HepG2 (cell line): ENCODE results near the gene CLMP. TPM values are rescaled to one million over a fixed set of nuclear protein-coding genes. Genes with fewer than 3 reads are reported as not detected.

ENCODE experiments used
- ATAC-seq: fragments of 200-7000 bp; cut with Tn5 transposase; 3 replicates; pipeline ENCODE4 v1.9.1; 2020; ENCODE audit warnings: mild to moderate bottlenecking, moderate library complexity
- BruUV-seq: library from RNA; stranded (reverse); fragments of 400-500 nt; replicated peaks from 2 replicates; lab custom pipeline; 2021; lab: Mats Ljungman, UMichigan
- CTCF ChIA-PET: fragments of 300-600 bp; formaldehyde crosslinking; extraction: SDS; loops from one replicate; lab custom pipeline; 2021; ENCODE audit warnings: low total read pairs, inconsistent platforms, low intra/inter-chr PET ratio; lab: Yijun Ruan, JAX
- POLR2A ChIA-PET: fragments of 350-600 bp; sonication (Branson Sonifier 250); formaldehyde crosslinking; loops from one replicate; lab custom pipeline; 2020; ENCODE audit warnings: antibody characterized with exemption, inconsistent platforms; lab: Yijun Ruan, JAX
- DNase-seq: peaks from one replicate; pipeline ENCODE4 v3.0.0-alpha.2; 2015; ENCODE audit warnings: low spot score
- FAIRE-seq: peaks from 3 replicates; lab custom pipeline; 2011; peaks lifted over from hg19 to GRCh38; lab: Jason Lieb, UNC
- H2AFZ ChIP-seq: one replicate; pipeline ENCODE4 v1.6.1; 2011; ENCODE audit warnings: low read length, inconsistent platforms
- H3K27ac ChIP-seq: fragments of 300-600 bp; 3 replicates; pipeline ENCODE4 v1.8.0; 2011; ENCODE audit warnings: mixed run types, mild to moderate bottlenecking, mixed read lengths, low read length, inconsistent platforms; ENCODE audit not compliant: insufficient read depth; ENCODE audit errors: extremely low read length
- H3K27me3 ChIP-seq, 2 experiments: fragments of 200-600 bp in 1 of 2; 2 replicates in 1 of 2; 3 replicates in 1 of 2; pipeline versions ENCODE4 v1.6.0 to v1.8.0; 2011; ENCODE audit warnings: low read length in 2 of 2, mild to moderate bottlenecking in 2 of 2, moderate library complexity in 2 of 2, inconsistent platforms in 1 of 2; ENCODE audit not compliant: insufficient read depth in 2 of 2, control insufficient read depth in 1 of 2
- H3K36me3 ChIP-seq, 2 experiments: fragments of 200-600 bp in 1 of 2; replicated peaks in 1 of 2; 2 replicates in 1 of 2; 3 replicates in 1 of 2; pipeline versions ENCODE4 v1.5.1 to v1.8.0; 2011; ENCODE audit warnings: low read length in 2 of 2, inconsistent platforms in 1 of 2; ENCODE audit not compliant: insufficient read depth in 2 of 2, control insufficient read depth in 1 of 2
- H3K4me1 ChIP-seq: 2 replicates; pipeline ENCODE4 v1.5.1; 2012; ENCODE audit warnings: low read length, inconsistent platforms; ENCODE audit not compliant: insufficient read depth
- H3K4me2 ChIP-seq: 2 replicates; pipeline ENCODE4 v1.6.0; 2011; ENCODE audit warnings: low read depth, low read length, inconsistent platforms
- H3K4me3 ChIP-seq, 3 experiments: fragments of 200-600 bp in 1 of 3; sonication (generic), shearing (Covaris generic) in 1 of 3; replicated peaks in 1 of 3; 2 replicates each; pipeline ENCODE4 v1.5.1; 2011 to 2016; ENCODE audit warnings: low read length in 3 of 3, inconsistent platforms in 2 of 3, low read depth in 2 of 3, mild to moderate bottlenecking in 2 of 3, control low read depth in 1 of 3, mixed read lengths in 1 of 3; ENCODE audit not compliant: insufficient read depth in 1 of 3
- H3K79me2 ChIP-seq: one replicate; pipeline ENCODE4 v1.6.1; 2011; ENCODE audit warnings: low read length, inconsistent platforms; ENCODE audit not compliant: insufficient read depth
- H3K9ac ChIP-seq: 2 replicates; pipeline ENCODE4 v1.6.0; 2011; ENCODE audit warnings: mild to moderate bottlenecking, low read depth, low read length, inconsistent platforms; ENCODE audit not compliant: insufficient read depth
- H3K9me3 ChIP-seq: 2 replicates; pipeline ENCODE4 v1.5.1; 2012; ENCODE audit warnings: mild to moderate bottlenecking, low read length
- H4K20me1 ChIP-seq: 2 replicates; pipeline ENCODE4 v1.6.0; 2011; ENCODE audit warnings: inconsistent platforms, mild to moderate bottlenecking, low read length, moderate library complexity; ENCODE audit not compliant: insufficient read depth
- ARID5B ChIP-seq: IDR thresholded peaks from 2 replicates; pipeline ENCODE4 v1.4.0; 2020; ENCODE audit warnings: mild to moderate bottlenecking, missing genetic modification reagents
- BRD4 ChIP-seq: sonication (generic); formaldehyde crosslinking; IDR thresholded peaks from 2 replicates; pipeline ENCODE4 v1.4.0; 2020; ENCODE audit warnings: missing genetic modification reagents
- CEBPB ChIP-seq: IDR thresholded peaks from 2 replicates; pipeline ENCODE4 v1.6.1; 2011; ENCODE audit warnings: low read depth, low read length, improper control_type of control experiment, borderline replicate concordance
- HNF1A ChIP-seq, 2 experiments: sonication (generic) in 1 of 2; formaldehyde crosslinking in 1 of 2; IDR thresholded peaks; 2 replicates each; pipeline versions ENCODE4 v1.4.0 to v1.6.1; 2016 to 2020; ENCODE audit warnings: borderline replicate concordance in 1 of 2, low read depth in 1 of 2, mild to moderate bottlenecking in 1 of 2, missing genetic modification reagents in 1 of 2
- RNF219 ChIP-seq: sonication (generic); formaldehyde crosslinking; IDR thresholded peaks from 2 replicates; pipeline ENCODE4 v1.5.0; 2020; ENCODE audit warnings: mild to moderate bottlenecking, missing genetic modification reagents
- SSRP1 ChIP-seq: IDR thresholded peaks from 2 replicates; pipeline ENCODE4 v1.6.1; 2016; ENCODE audit warnings: control low read depth
- ZMAT3 ChIP-seq: sonication (generic); formaldehyde crosslinking; conservative IDR thresholded peaks from 2 replicates; pipeline ENCODE4 v1.7.0; 2021; ENCODE audit warnings: missing genetic modification reagents
- ZNF674 ChIP-seq: sonication (generic); formaldehyde crosslinking; IDR thresholded peaks from 2 replicates; pipeline ENCODE4 v1.5.0; 2020; ENCODE audit warnings: low read depth, mild to moderate bottlenecking, missing genetic modification reagents
- ZNF710 ChIP-seq: sonication (generic); formaldehyde crosslinking; IDR thresholded peaks from 2 replicates; pipeline ENCODE4 v1.5.0; 2020; ENCODE audit warnings: mild to moderate bottlenecking, missing genetic modification reagents, borderline replicate concordance
- WGBS: methylation state at CpG from one replicate; pipeline ENCODE4 v1.1.6; 2017; ENCODE audit warnings: low lambda C conversion rate; 5-methylcytosine and 5-hydroxymethylcytosine counted together
- in situ Hi-C: cut with HindIII; loops from 2 replicates; pipeline ENCODE4 v1.10.0; 2017; ENCODE audit warnings: low pct_unique_long_range_greater_than_20kb; ENCODE audit not compliant: extremely low pct_ligation_motif_present
- intact Hi-C: fragments of 100-400 bp; cut with micrococcal nuclease; formaldehyde crosslinking; loops from one replicate; pipeline ENCODE4 v1.10.0; 2022; ENCODE audit not compliant: unreplicated experiment
- polyA plus RNA-seq, 8 experiments: library from polyadenylated mRNA; depleted of rRNA in 3 of 8; stranded (reverse) in 7 of 8; unstranded in 1 of 8; fragments of >200 nt; fragmentation: Illumina TruSeq in 4 of 8; extraction: Trizol in 4 of 8; gene quantifications; 2 replicates each; pipeline versions ENCODE4 v1.2.1 to v1.2.3, GENCODE V29; 2011 to 2016; ENCODE audit warnings: low read depth in 4 of 8, missing spikeins in 1 of 8, mixed read lengths in 1 of 8; ENCODE audit not compliant: insufficient read depth in 1 of 8
- total RNA-seq, 5 experiments: library from RNA; depleted of rRNA; stranded (reverse); fragments of >200 nt; fragmentation: Illumina TruSeq; extraction: Trizol; gene quantifications; 2 replicates each; pipeline ENCODE4 v1.2.3, GENCODE V29; 2016; ENCODE audit warnings: low read depth in 1 of 5

The CLMP gene
- total and polyA plus RNA-seq, 2 of the 13 experiments (the other 11 are each of a cell fraction or from before 2014, with no cell fraction given) = not detected

GRCh38 chr11:123203934-123204333 lies 8.9 kb upstream of the CLMP start:
- no peaks in the 10 kb centered on the region for H3K9me3 ChIP-seq
- intact Hi-C loops (no loop called here), in situ Hi-C loops (no loop called here)
- H3K27me3 ChIP-seq = peaks cover 2 to 38% of the 10 kb centered on the region in 2 experiments; a peak in 3 of 5 replicates
- CTCF ChIA-PET = no interaction called here
- ATAC-seq (no peak), FAIRE-seq (no peak), DNase-seq (no peak)
- 0% methylated on average over 6 of the region's 6 CpGs for WGBS
- H3K36me3 ChIP-seq = no peaks in the 10 kb centered on the region
- no peaks in the 10 kb centered on the region for H3K79me2 ChIP-seq
- H3K27ac ChIP-seq = no peak overlapping the region
- no peaks in the 10 kb centered on the region for H3K4me1 ChIP-seq
- BruUV-seq = no TSS peak
- no peak overlapping the region for H2AFZ ChIP-seq
- POLR2A ChIA-PET = no interaction called here
- no peak overlapping the region for H3K4me3 ChIP-seq
- H4K20me1 ChIP-seq = no peaks in the 10 kb centered on the region
- no peak overlapping the region for H3K9ac ChIP-seq
- no peak overlapping the region for H3K4me2 ChIP-seq
- TF ChIP-seq ARID5B (CRISPR knock-in tag) (no peak), RNF219 (CRISPR knock-in tag) (no peak), SSRP1 (CRISPR knock-in tag) (no peak), CEBPB (no peak), ZNF674 (CRISPR knock-in tag) (no peak), ZMAT3 (CRISPR knock-in tag) (no peak), HNF1A (IDR thresholded peaks at IDR 0.05; ENCODE audit: low read depth) (no peak), HNF1A (CRISPR knock-in tag; IDR thresholded peaks at IDR 0.05; ENCODE audit: borderline replicate concordance) (no peak), BRD4 (CRISPR knock-in tag) (no peak), ZNF710 (no peak)
